Activated T-helper 1 cell treated with anti-CD3 and anti-CD28 coated beads, Interleukin-12 subunit alpha, Interleukin-12 subunit beta, Interleukin-2, Interleukin-4 antibody, amounts not matched to agents 30 ng/mL and 10 ng/mL and 1 ng/mL, durations not matched to agents 14 hours and 24 hours and 36 hours (primary cell): ENCODE measurements around the gene PHOX2B. TPM values are rescaled to one million over a fixed set of nuclear protein-coding genes. Genes with fewer than 3 reads are reported as not detected.

Experiments
- total RNA-seq: library from RNA; stranded (reverse); gene quantifications from 2 replicates; pipeline ENCODE4 v1.2.3, GENCODE V29; 2022

The PHOX2B gene
- total RNA-seq, 1 donor from 2014 or later: not detected

Other genes with a start within 250 kb of the PHOX2B start
- not detected in 2 replicates for gene LIMCH1, start 210.6 kb downstream of the PHOX2B start, total RNA-seq
- 97.8 and 106 TPM in 2 replicates for gene TMEM33, start 186.7 kb upstream of the PHOX2B start, total RNA-seq
- 0.20 and 0.31 TPM in 2 replicates for gene DCAF4L1, start 233.0 kb upstream of the PHOX2B start, total RNA-seq
- 40.4 and 43.2 TPM in 2 replicates for gene SLC30A9, start 241.8 kb upstream of the PHOX2B start, total RNA-seq